HepG2 (cell line): Measurements from ENCODE around the gene RAB3B. TPM values are rescaled to one million over a fixed set of nuclear protein-coding genes. Genes with fewer than 3 reads are reported as not detected.

Experiments
- ATAC-seq: fragments of 200-7000 bp; cut with Tn5 transposase; 3 replicates; pipeline ENCODE4 v1.9.1; 2020; ENCODE audit warnings: mild to moderate bottlenecking, moderate library complexity
- BruUV-seq: library from RNA; stranded (reverse); fragments of 400-500 nt; replicated peaks from 2 replicates; lab custom pipeline; 2021; lab: Mats Ljungman, UMichigan
- CTCF ChIA-PET: fragments of 300-600 bp; formaldehyde crosslinking; extraction: SDS; loops from one replicate; lab custom pipeline; 2021; ENCODE audit warnings: low total read pairs, inconsistent platforms, low intra/inter-chr PET ratio; lab: Yijun Ruan, JAX
- POLR2A ChIA-PET: fragments of 350-600 bp; sonication (Branson Sonifier 250); formaldehyde crosslinking; loops from one replicate; lab custom pipeline; 2020; ENCODE audit warnings: antibody characterized with exemption, inconsistent platforms; lab: Yijun Ruan, JAX
- DNase-seq: peaks from one replicate; pipeline ENCODE4 v3.0.0-alpha.2; 2015; ENCODE audit warnings: low spot score
- FAIRE-seq: peaks from 3 replicates; lab custom pipeline; 2011; peaks lifted over from hg19 to GRCh38; lab: Jason Lieb, UNC
- H2AFZ ChIP-seq: one replicate; pipeline ENCODE4 v1.6.1; 2011; ENCODE audit warnings: low read length, inconsistent platforms
- H3K27ac ChIP-seq: fragments of 300-600 bp; 3 replicates; pipeline ENCODE4 v1.8.0; 2011; ENCODE audit warnings: mixed run types, mild to moderate bottlenecking, mixed read lengths, low read length, inconsistent platforms; ENCODE audit not compliant: insufficient read depth; ENCODE audit errors: extremely low read length
- H3K27me3 ChIP-seq, 2 experiments: fragments of 200-600 bp in 1 of 2; 2 replicates in 1 of 2; 3 replicates in 1 of 2; pipeline versions ENCODE4 v1.6.0 to v1.8.0; 2011; ENCODE audit warnings: low read length in 2 of 2, mild to moderate bottlenecking in 2 of 2, moderate library complexity in 2 of 2, inconsistent platforms in 1 of 2; ENCODE audit not compliant: insufficient read depth in 2 of 2, control insufficient read depth in 1 of 2
- H3K36me3 ChIP-seq, 2 experiments: fragments of 200-600 bp in 1 of 2; replicated peaks in 1 of 2; 2 replicates in 1 of 2; 3 replicates in 1 of 2; pipeline versions ENCODE4 v1.5.1 to v1.8.0; 2011; ENCODE audit warnings: low read length in 2 of 2, inconsistent platforms in 1 of 2; ENCODE audit not compliant: insufficient read depth in 2 of 2, control insufficient read depth in 1 of 2
- H3K4me1 ChIP-seq: 2 replicates; pipeline ENCODE4 v1.5.1; 2012; ENCODE audit warnings: low read length, inconsistent platforms; ENCODE audit not compliant: insufficient read depth
- H3K4me2 ChIP-seq: 2 replicates; pipeline ENCODE4 v1.6.0; 2011; ENCODE audit warnings: low read depth, low read length, inconsistent platforms
- H3K4me3 ChIP-seq, 3 experiments: fragments of 200-600 bp in 1 of 3; sonication (generic), shearing (Covaris generic) in 1 of 3; replicated peaks in 1 of 3; 2 replicates each; pipeline ENCODE4 v1.5.1; 2011 to 2016; ENCODE audit warnings: low read length in 3 of 3, inconsistent platforms in 2 of 3, low read depth in 2 of 3, mild to moderate bottlenecking in 2 of 3, control low read depth in 1 of 3, mixed read lengths in 1 of 3; ENCODE audit not compliant: insufficient read depth in 1 of 3
- H3K79me2 ChIP-seq: one replicate; pipeline ENCODE4 v1.6.1; 2011; ENCODE audit warnings: low read length, inconsistent platforms; ENCODE audit not compliant: insufficient read depth
- H3K9ac ChIP-seq: 2 replicates; pipeline ENCODE4 v1.6.0; 2011; ENCODE audit warnings: mild to moderate bottlenecking, low read depth, low read length, inconsistent platforms; ENCODE audit not compliant: insufficient read depth
- H3K9me3 ChIP-seq: 2 replicates; pipeline ENCODE4 v1.5.1; 2012; ENCODE audit warnings: mild to moderate bottlenecking, low read length
- H4K20me1 ChIP-seq: 2 replicates; pipeline ENCODE4 v1.6.0; 2011; ENCODE audit warnings: inconsistent platforms, mild to moderate bottlenecking, low read length, moderate library complexity; ENCODE audit not compliant: insufficient read depth
- BRCA1 ChIP-seq: sonication (generic); formaldehyde crosslinking; IDR thresholded peaks from 2 replicates; pipeline ENCODE4 v1.4.0; 2020; ENCODE audit warnings: missing genetic modification reagents
- MIXL1 ChIP-seq: IDR thresholded peaks from 2 replicates; pipeline ENCODE4 v1.6.1; 2016
- ZNF616 ChIP-seq: sonication (generic); formaldehyde crosslinking; IDR thresholded peaks from 2 replicates; pipeline ENCODE4 v1.5.0; 2020; ENCODE audit warnings: low read depth, mild to moderate bottlenecking, missing genetic modification reagents
- WGBS: methylation state at CpG from one replicate; pipeline ENCODE4 v1.1.6; 2017; ENCODE audit warnings: low lambda C conversion rate; 5-methylcytosine and 5-hydroxymethylcytosine counted together
- in situ Hi-C: cut with HindIII; loops from 2 replicates; pipeline ENCODE4 v1.10.0; 2017; ENCODE audit warnings: low pct_unique_long_range_greater_than_20kb; ENCODE audit not compliant: extremely low pct_ligation_motif_present
- intact Hi-C: fragments of 100-400 bp; cut with micrococcal nuclease; formaldehyde crosslinking; loops from one replicate; pipeline ENCODE4 v1.10.0; 2022; ENCODE audit not compliant: unreplicated experiment
- polyA plus RNA-seq, 8 experiments: library from polyadenylated mRNA; depleted of rRNA in 3 of 8; stranded (reverse) in 7 of 8; unstranded in 1 of 8; fragments of >200 nt; fragmentation: Illumina TruSeq in 4 of 8; extraction: Trizol in 4 of 8; gene quantifications; 2 replicates each; pipeline versions ENCODE4 v1.2.1 to v1.2.3, GENCODE V29; 2011 to 2016; ENCODE audit warnings: low read depth in 4 of 8, missing spikeins in 1 of 8, mixed read lengths in 1 of 8; ENCODE audit not compliant: insufficient read depth in 1 of 8
- total RNA-seq, 5 experiments: library from RNA; depleted of rRNA; stranded (reverse); fragments of >200 nt; fragmentation: Illumina TruSeq; extraction: Trizol; gene quantifications; 2 replicates each; pipeline ENCODE4 v1.2.3, GENCODE V29; 2016; ENCODE audit warnings: low read depth in 1 of 5
- TF ChIP-seq, protein P1 (sequence below): sonication (generic); formaldehyde crosslinking; IDR thresholded peaks from 2 replicates; pipeline ENCODE4 v1.4.0; 2020; ENCODE audit warnings: missing genetic modification reagents, borderline replicate concordance
- TF ChIP-seq, protein P2 (sequence below): sonication (generic); formaldehyde crosslinking; IDR thresholded peaks from 2 replicates; pipeline ENCODE4 v1.4.0; 2020; ENCODE audit warnings: missing genetic modification reagents

Gene RAB3B
- total and polyA plus RNA-seq, 2 of the 13 experiments (the other 11 are each of a cell fraction or from before 2014, with no cell fraction given), result 1.0 to 1.2 TPM

DNA sequence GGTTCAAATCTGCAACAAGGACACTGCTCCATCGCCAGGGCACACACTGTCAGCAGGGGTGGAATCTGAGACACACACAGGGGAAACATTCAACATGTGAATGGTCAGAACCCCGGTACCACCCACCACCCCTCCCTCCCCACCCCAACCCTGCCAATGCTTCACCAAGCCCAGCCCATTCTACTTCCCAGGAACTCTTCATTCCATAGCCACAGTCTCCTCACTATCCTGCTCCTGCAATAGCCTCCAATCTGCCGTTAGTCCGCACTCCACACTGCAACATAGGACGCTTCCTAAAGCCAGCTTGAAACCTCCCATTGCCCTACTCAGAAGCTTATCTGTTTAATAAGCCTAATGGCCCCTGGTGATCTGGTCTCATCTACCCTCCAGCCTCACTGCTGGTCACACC is 7.5 kb upstream of the RAB3B start:
- Histone ChIP-seq H3K9ac (no peak overlapping the region), H3K27ac (no peak overlapping the region), H3K4me3 (no peak overlapping the region), H2AFZ (no peak overlapping the region), H4K20me1 (no peaks in the 10 kb centered on the region), H3K79me2 (no peaks in the 10 kb centered on the region), H3K36me3 (no peaks in the 10 kb centered on the region), H3K9me3 (no peaks in the 10 kb centered on the region), H3K4me1 (peaks cover 5% of the 10 kb centered on the region; the same call in 1 of the 2 replicates), H3K4me2 (no peak overlapping the region), H3K27me3 (peaks cover 0 to 23% of the 10 kb centered on the region in 2 experiments)
- 21% methylated on average over 5 of the region's 5 CpGs for WGBS
- ChIA-PET POLR2A (no interaction called here), CTCF (no interaction called here)
- no peak for FAIRE-seq
- in situ Hi-C loops (loop anchor here (5.0 kb wide), 1 partner anchor 91 kb away; no protein-coding TSS in a partner anchor), intact Hi-C loops (no loop called here)
- TF ChIP-seq, protein P1, sequence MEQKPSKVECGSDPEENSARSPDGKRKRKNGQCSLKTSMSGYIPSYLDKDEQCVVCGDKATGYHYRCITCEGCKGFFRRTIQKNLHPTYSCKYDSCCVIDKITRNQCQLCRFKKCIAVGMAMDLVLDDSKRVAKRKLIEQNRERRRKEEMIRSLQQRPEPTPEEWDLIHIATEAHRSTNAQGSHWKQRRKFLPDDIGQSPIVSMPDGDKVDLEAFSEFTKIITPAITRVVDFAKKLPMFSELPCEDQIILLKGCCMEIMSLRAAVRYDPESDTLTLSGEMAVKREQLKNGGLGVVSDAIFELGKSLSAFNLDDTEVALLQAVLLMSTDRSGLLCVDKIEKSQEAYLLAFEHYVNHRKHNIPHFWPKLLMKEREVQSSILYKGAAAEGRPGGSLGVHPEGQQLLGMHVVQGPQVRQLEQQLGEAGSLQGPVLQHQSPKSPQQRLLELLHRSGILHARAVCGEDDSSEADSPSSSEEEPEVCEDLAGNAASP (CRISPR knock-in tag), result no peak
- TF ChIP-seq, protein P2, sequence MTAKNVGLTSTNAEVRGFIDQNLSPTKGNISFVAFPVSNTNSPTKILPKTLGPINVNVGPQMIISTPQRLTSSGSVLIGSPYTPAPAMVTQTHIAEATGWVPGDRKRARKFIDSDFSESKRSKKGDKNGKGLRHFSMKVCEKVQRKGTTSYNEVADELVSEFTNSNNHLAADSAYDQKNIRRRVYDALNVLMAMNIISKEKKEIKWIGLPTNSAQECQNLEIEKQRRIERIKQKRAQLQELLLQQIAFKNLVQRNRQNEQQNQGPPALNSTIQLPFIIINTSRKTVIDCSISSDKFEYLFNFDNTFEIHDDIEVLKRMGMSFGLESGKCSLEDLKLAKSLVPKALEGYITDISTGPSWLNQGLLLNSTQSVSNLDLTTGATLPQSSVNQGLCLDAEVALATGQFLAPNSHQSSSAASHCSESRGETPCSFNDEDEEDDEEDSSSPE (CRISPR knock-in tag), result no peak
- TF ChIP-seq ZNF616 (CRISPR knock-in tag) (no peak), BRCA1 (no peak), MIXL1 (CRISPR knock-in tag) (no peak)
- ATAC-seq, result no peak
- BruUV-seq, result no TSS peak
- no peak for DNase-seq
